ENCODE results near the gene ITPRIPL2. TPM values are rescaled to one million over a fixed set of nuclear protein-coding genes. Genes with fewer than 3 reads are reported as not detected.

Gene ITPRIPL2
- total and polyA plus RNA-seq, 3 donors from 2014 or later = 8.5 to 24.6 (median 15.7) TPM

GRCh38 chr16:19110537-19111360 lies 3.0 kb upstream of the ITPRIPL2 start:
- DNase-seq = no peak
- Histone ChIP-seq H3K27ac (no peak overlapping the region), H3K27me3 (no peaks in the 10 kb centered on the region), H3K4me1 (peaks cover 9% of the 10 kb centered on the region), H3K4me3 (no peak overlapping the region), H3K9me3 (no peaks in the 10 kb centered on the region), H3K36me3 (ENCODE audit: low read depth, missing control alignments) (no peaks in the 10 kb centered on the region)
- 94 to 97% methylated on average over 4 of the region's 4 CpGs for WGBS, 2 donors
- intact Hi-C loops (cut with DNase I; ENCODE audit: low total_unique reads) = no loop called here
- TF ChIP-seq POLR2A (IDR thresholded peaks at IDR 0.05) = no peak
- TF ChIP-seq, protein P1, sequence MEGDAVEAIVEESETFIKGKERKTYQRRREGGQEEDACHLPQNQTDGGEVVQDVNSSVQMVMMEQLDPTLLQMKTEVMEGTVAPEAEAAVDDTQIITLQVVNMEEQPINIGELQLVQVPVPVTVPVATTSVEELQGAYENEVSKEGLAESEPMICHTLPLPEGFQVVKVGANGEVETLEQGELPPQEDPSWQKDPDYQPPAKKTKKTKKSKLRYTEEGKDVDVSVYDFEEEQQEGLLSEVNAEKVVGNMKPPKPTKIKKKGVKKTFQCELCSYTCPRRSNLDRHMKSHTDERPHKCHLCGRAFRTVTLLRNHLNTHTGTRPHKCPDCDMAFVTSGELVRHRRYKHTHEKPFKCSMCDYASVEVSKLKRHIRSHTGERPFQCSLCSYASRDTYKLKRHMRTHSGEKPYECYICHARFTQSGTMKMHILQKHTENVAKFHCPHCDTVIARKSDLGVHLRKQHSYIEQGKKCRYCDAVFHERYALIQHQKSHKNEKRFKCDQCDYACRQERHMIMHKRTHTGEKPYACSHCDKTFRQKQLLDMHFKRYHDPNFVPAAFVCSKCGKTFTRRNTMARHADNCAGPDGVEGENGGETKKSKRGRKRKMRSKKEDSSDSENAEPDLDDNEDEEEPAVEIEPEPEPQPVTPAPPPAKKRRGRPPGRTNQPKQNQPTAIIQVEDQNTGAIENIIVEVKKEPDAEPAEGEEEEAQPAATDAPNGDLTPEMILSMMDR (IDR thresholded peaks at IDR 0.05) = no peak

- intact Hi-C loops (cut with DNase I; ENCODE audit: low total_unique reads) = no loop called here
- TF ChIP-seq, protein P1 (IDR thresholded peaks at IDR 0.05) = no peak
- TF ChIP-seq POLR2A (IDR thresholded peaks at IDR 0.05) = no peak
- peaks cover 18% of the 10 kb centered on the region for H3K4me1 ChIP-seq
- H3K27ac ChIP-seq = no peak overlapping the region
- H3K27me3 ChIP-seq = no peaks in the 10 kb centered on the region
- H3K36me3 ChIP-seq (ENCODE audit: low read depth, missing control alignments) = no peaks in the 10 kb centered on the region
- H3K9me3 ChIP-seq = no peaks in the 10 kb centered on the region
- WGBS, 2 donors = 81 to 84% methylated on average over 2 of the region's 2 CpGs
- DNase-seq = no peak
- H3K4me3 ChIP-seq = no peak overlapping the region
Observed at GRCh38 chr16:19112099-19112407, 1.7 kb upstream of the ITPRIPL2 start.

- intact Hi-C loops (cut with DNase I; ENCODE audit: low total_unique reads) = no loop called here
- Histone ChIP-seq H3K9me3 (no peaks in the 10 kb centered on the region), H3K27ac (peak overlapping the region; percentile 86 to 95), H3K36me3 (ENCODE audit: low read depth, missing control alignments) (no peaks in the 10 kb centered on the region), H3K27me3 (no peaks in the 10 kb centered on the region), H3K4me1 (peaks cover 34% of the 10 kb centered on the region), H3K4me3 (peak overlapping the region; percentile 63 to 78)
- DNase-seq = peak; percentile 81
- 6% methylated on average over 51 of the region's 80 CpGs; no CpG with 5 or more reads in 1 of the 2 donors for WGBS, 2 donors
- TF ChIP-seq, protein P1 (IDR thresholded peaks at IDR 0.05) = no peak
Observed at GRCh38 chr16:19114359-19115147, 789 bp downstream of the ITPRIPL2 start.

GRCh38 chr16:19115148-19116021 lies 1.6 kb downstream of the ITPRIPL2 start:
- Histone ChIP-seq H3K27ac (peak overlapping the region; percentile 86 to 95), H3K36me3 (ENCODE audit: low read depth, missing control alignments) (no peaks in the 10 kb centered on the region), H3K9me3 (no peaks in the 10 kb centered on the region), H3K27me3 (no peaks in the 10 kb centered on the region), H3K4me1 (peaks cover 37% of the 10 kb centered on the region), H3K4me3 (peak overlapping the region; percentile 63 to 78)
- no peak for DNase-seq
- intact Hi-C loops (cut with DNase I; ENCODE audit: low total_unique reads) = no loop called here
- 49 to 83% methylated on average over 8 to 49 of the region's 50 CpGs for WGBS, 2 donors
- no peak for TF ChIP-seq POLR2A (IDR thresholded peaks at IDR 0.05)
- TF ChIP-seq, protein P1 (IDR thresholded peaks at IDR 0.05) = peak in 1 of 3 experiments; percentile 5

Measured in testis (tissue), 3 donors.